Posterior cingulate gyrus (tissue), 11 donors: ENCODE data around the gene SSMEM1.
"Not testable (repeated sequence)": the region's sequence is repeated elsewhere in the genome, so short reads cannot be mapped to it uniquely, and the experiment has no call there.

Source experiments
- DNase-seq, 10 donors: peaks; one replicate each; pipeline versions ENCODE4 v3.0.0 to v3.0.0-alpha.2; 2020 to 2021; ENCODE audit warnings: mixed read lengths in 3 of 10
- intact Hi-C: fragments of 100-400 bp; cut with DNase I; formaldehyde crosslinking; loops from one replicate; pipeline ENCODE4 v1.15.1; 2023

SSMEM1 gene

GRCh38 chr7:130210181-130210935, 2.7 kb downstream of the SSMEM1 start:
- no peak for DNase-seq
- intact Hi-C loops = no loop called here

- intact Hi-C loops = no loop called here
- no peak for DNase-seq
Observed at GRCh38 chr7:130213828-130214227, 6.2 kb downstream of the SSMEM1 start.

- intact Hi-C loops = no loop called here
- DNase-seq = no peak
Observed at GRCh38 chr7:130216025-130216424, 8.4 kb downstream of the SSMEM1 start.

- DNase-seq = no peak
- intact Hi-C loops = no loop called here
Observed at GRCh38 chr7:130216750-130217149, 9.1 kb downstream of the SSMEM1 start.

- intact Hi-C loops = no loop called here
Observed at GRCh38 chr7:130218806-130219620, 11.4 kb downstream of the SSMEM1 start.

GRCh38 chr7:130219871-130220270, 12.2 kb downstream of the SSMEM1 start:
- no peak for DNase-seq
- intact Hi-C loops = no loop called here

More at GRCh38 chr7:130218806-130219620, 11.4 kb downstream of the SSMEM1 start:
- DNase-seq = no peak

- DNase-seq = no peak
- intact Hi-C loops = no loop called here
Observed at GRCh38 chr7:130221746-130222145, 14.1 kb downstream of the SSMEM1 start.

GRCh38 chr7:130223646-130224045, 16.0 kb downstream of the SSMEM1 start:
- no peak for DNase-seq
- intact Hi-C loops = no loop called here

GRCh38 chr7:130224210-130224609, 16.6 kb downstream of the SSMEM1 start:
- intact Hi-C loops = no loop called here
- no peak for DNase-seq

GRCh38 chr7:130224923-130225322, 17.3 kb downstream of the SSMEM1 start:
- intact Hi-C loops, DNase-seq: not testable (repeated sequence)

- DNase-seq = no peak
- intact Hi-C loops = no loop called here
Observed at GRCh38 chr7:130226333-130226732, 18.7 kb downstream of the SSMEM1 start.

- DNase-seq = no peak
- intact Hi-C loops = no loop called here
Observed at GRCh38 chr7:130227883-130228575, 20.4 kb downstream of the SSMEM1 start.

- DNase-seq = no peak
- intact Hi-C loops = no loop called here
Observed at GRCh38 chr7:130228840-130229502, 21.3 kb downstream of the SSMEM1 start.

GRCh38 chr7:130229981-130230380, 22.3 kb downstream of the SSMEM1 start:
- DNase-seq, intact Hi-C loops: not testable (repeated sequence)

GRCh38 chr7:130231792-130232191, 24.1 kb downstream of the SSMEM1 start:
- DNase-seq = peak in 1 of 10 donors; percentile 15
- intact Hi-C loops = no loop called here

GRCh38 chr7:130232209-130232608, 24.5 kb downstream of the SSMEM1 start:
- no peak for DNase-seq
- intact Hi-C loops = no loop called here

- no peak for DNase-seq
Observed at GRCh38 chr7:130234078-130234477, 26.4 kb downstream of the SSMEM1 start.

GRCh38 chr7:130236361-130236760, 28.7 kb downstream of the SSMEM1 start:
- intact Hi-C loops, DNase-seq: not testable (repeated sequence)

More at GRCh38 chr7:130234078-130234477, 26.4 kb downstream of the SSMEM1 start:
- intact Hi-C loops = no loop called here

GRCh38 chr7:130240240-130240639, 32.6 kb downstream of the SSMEM1 start:
- intact Hi-C loops = loop anchor here (10.0 kb wide), 1 partner anchor 485 kb away; no protein-coding TSS in a partner anchor

More at GRCh38 chr7:130240240-130240639, 32.6 kb downstream of the SSMEM1 start:
- no peak for DNase-seq
